ENCODE measurements around the gene PROK1.

DNA sequence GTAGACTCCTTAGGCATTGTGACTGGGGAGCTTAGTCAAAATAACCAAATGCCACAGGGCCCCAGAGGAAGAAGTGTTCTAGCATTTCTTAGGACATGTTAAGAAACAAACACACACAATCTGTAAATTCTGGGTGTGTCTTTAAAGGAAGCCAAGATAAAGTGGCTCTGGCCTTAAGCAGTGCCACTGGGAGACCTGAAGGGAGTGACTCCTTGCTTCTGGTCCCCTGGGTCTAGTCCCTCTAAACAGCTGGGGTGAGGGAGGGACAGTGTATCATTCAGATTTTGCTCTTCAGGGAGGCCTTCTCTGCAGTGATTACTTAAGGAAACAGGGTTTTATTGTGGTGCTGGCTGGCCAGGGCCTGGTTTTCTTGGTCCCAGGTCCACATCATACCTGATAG is 9.1 kb upstream of the PROK1 start:
- no peak for TF ChIP-seq POLR2A (IDR thresholded peaks at IDR 0.05)
- TF ChIP-seq, protein P1, sequence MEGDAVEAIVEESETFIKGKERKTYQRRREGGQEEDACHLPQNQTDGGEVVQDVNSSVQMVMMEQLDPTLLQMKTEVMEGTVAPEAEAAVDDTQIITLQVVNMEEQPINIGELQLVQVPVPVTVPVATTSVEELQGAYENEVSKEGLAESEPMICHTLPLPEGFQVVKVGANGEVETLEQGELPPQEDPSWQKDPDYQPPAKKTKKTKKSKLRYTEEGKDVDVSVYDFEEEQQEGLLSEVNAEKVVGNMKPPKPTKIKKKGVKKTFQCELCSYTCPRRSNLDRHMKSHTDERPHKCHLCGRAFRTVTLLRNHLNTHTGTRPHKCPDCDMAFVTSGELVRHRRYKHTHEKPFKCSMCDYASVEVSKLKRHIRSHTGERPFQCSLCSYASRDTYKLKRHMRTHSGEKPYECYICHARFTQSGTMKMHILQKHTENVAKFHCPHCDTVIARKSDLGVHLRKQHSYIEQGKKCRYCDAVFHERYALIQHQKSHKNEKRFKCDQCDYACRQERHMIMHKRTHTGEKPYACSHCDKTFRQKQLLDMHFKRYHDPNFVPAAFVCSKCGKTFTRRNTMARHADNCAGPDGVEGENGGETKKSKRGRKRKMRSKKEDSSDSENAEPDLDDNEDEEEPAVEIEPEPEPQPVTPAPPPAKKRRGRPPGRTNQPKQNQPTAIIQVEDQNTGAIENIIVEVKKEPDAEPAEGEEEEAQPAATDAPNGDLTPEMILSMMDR (IDR thresholded peaks at IDR 0.05), result no peak

All from heart left ventricle (tissue), 13 donors.